IPS-NIHi7 (cell line): ENCODE results near the gene NXNL2.
A peak's percentile ranks its signal among the peaks of the same experiment; 100 is the strongest.

Experiments
- DNase-seq: peaks from one replicate; pipeline ENCODE4 v3.0.0; 2012; ENCODE audit warnings: mixed read lengths; ENCODE audit errors: extremely low spot score

The NXNL2 gene

DNA sequence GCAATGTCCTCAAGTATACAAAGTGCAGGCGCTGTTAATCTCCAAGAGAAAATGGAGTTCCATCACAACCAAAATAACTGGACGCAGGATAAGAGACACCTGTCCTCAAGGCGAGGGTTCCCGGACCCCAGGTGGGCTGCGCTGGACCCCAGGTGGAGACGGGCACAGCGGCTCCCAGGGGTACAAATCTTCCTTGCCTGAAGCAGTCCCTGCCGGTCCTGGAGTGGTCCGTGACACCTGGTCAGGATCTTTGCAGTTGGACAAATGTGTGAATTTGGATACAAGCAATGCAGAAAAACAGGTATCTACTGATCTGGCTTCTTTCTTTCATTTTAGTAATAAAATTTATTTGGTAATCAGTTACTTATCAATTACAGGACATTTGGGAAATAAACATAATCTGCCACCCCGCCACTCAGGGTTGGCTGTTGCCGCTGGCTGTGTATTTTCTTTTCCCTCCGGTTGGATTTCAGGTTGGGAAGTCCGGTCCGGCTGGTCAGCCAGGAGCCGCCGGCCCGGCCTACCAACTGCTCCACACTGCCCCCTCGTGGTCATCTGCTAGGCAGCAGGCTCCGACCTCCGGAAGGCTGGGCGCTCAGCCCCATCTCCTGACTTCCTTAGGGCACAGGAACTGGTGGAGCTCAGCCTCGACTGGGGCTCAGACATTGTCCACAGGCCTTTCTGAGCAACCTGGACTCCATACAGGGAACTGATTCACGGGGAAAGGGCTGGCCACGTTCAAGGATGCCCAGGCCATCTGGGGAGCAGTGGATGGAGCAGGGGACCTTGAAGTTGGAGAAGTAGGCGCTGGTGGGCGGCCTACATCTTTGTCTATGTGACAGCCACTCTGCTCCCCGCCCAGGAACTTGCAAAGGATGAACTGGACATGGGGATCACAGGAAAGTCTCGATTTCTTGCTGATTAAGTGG, 43.4 kb downstream of the NXNL2 start:
- peak; percentile 95 for DNase-seq

DNA sequence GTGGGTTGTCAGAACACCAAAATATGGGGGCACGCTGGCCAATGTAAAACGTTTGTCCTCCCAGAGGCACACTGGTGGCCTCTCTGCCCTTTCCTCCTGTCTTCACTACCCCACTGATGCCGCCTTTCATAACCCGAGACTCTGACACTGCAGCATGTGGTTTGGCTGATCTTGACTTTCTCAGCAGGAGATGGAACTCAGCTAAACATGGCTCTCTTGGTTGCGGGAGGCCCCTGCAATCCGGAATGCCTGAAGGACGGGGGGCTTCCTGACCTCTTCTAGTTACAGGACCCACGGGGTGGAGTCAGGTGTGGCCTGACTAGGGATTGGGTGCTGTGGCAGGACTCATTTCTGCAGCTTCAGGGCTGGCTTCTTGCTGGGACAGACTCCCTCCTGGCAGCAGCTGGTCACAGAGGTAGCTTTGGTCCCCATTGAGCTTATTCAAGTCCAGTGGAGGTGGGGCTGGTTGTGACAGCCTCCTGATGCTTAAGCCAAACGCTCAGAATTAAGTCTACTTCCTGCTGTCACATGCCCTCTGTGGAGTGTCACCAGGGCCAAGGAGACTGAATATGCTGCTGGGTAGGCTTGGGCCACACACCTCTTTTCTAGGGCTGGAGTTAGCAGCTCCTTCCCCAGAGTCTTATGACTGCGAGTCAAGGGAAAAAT, 44.2 kb downstream of the NXNL2 start:
- no peak for DNase-seq

DNA sequence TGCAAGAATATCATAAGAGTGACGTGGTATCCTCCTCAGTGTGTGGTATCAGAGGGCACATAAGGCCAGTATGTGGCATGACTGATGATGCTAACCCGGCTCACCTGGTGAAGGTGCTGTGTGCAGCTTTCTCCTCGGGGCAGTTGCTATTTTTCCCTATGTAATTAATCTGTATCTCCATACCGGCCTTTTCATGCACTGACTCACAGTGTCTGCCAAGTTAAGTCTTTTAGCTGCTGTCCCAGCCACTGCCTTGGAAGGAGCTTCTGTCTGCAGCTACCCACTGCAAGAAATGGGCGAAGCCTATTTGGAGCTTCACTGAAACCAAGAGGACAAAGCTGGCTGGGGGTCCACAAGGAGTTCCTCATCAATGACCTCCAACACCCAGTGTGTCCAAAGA, 46.0 kb downstream of the NXNL2 start:
- no peak for DNase-seq

DNA sequence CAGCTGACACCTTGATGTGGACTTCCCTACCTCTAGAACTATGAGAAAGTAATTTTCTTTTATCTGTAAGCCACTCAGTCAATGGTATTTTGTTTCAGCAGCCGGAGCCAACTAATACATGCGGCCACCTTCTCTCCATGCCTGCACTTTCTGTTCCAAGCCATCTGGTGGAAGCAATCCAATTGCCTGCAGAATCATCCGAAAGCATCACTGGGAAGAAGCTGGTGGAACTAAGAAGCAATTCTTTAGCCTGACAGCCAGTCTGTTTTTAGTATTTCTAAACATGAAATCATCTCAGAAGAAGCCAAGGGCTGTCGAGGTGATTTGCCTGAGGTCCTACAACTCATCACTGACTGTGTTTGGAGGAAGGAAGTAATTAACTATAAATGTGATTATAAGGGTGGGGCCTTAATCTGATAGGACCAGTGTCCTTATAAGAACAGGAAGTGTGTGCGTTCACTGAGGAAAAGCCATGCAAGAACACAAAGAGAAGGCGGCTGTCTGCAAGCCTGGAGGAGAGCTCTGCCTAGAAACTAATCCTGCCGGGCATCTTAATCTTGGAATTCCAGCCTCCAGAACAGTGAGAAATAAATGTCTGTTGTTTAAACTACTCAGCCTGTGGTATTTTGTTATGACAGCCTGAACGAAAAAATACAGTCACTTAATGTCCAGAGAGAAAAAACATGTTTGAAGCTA, 49.1 kb downstream of the NXNL2 start:
- DNase-seq: no peak

DNA sequence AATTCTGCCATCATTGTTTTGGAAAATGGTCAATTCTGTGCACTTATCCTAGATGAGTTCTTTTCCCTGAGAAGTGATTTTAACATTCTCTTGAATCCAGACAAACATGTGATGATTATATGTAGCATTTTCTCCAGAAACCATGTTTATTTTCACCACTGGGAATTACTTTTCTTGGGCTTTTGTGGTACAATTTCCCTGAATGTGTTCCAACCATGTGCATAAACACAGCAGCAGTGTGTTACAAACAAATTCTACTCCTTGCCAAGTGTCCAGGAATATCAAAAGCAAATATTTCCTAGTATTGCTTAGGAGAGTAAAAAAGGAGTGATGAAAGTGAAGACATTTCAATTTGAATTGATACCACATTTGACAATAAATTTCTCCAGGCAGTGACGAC, 50.4 kb downstream of the NXNL2 start:
- no peak for DNase-seq

DNA sequence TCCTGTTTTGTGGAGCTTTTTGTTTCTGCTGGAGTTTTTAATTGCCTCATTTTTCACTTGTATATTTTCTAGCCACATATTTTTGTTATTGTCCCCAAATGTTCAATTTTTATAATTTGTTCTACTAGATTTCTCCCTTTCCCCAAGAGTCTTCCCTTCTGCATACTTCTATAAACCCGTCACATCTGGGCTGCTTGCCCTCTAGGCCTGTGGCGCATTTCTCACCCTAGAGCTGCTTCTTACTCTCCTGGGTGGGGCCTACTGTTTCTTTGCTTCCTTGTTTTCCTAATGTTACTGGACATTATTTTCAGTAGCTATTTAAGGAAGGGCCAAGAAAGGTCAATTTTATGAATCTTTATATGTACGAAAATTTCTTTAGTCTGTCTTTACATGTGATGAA, 51.5 kb downstream of the NXNL2 start:
- no peak for DNase-seq

DNA sequence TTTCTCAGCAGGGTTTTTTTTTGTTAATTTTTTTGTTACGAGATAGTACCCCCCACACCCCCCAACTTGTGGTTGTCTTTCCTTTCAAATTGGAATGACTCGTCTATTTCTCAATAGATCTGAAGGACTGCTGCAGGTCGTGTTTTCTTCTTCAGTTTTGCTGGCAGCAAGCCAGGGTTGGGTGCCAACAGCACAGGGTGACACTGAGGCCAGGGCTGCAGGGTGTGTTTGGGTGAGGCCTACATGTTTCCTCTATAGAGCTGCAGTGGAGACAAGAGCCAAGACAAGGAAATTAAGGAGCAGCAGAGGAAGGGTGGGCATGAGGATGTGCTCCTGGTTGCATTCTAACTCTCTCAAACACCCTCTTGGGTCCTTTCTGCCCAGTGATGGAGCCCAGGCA, 52.2 kb downstream of the NXNL2 start:
- no peak for DNase-seq

DNA sequence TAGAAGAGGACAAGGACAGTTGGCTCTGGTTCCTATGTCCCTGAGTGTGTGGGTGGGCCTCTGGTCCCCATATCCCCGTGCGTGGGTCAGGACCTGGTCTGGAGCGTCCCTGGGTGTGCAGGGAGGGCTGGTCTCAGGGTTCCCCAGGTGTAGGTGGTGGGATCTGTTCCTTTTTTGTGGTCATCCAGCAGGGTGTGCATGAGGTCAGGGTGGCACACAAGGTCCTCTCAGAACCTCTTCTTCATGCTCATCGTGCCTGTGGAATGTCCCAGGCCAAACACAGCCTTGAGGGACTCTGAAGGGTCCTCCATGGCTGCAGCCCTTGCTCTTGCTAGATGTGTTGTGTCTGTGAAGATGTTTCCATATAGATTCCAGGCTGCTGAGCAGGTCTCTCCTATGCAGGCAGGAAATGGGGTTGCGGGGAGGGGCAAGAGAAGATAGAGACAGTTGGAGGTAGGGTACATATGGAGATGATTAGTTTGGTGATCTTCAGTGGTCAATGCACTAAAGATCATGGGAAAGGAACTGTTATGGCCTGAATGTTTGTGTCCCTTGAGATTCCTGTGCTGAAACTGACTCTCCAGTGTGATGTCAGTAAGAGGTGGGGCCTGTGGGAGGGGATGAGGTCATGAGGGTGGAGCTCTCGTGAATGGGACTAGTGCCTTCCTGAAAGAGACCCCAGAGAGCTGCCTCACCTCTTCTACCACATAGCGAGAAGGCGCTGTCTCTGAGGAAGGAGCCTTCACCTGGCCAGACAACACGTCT, 53.1 kb downstream of the NXNL2 start:
- peak; percentile 3 for DNase-seq

DNA sequence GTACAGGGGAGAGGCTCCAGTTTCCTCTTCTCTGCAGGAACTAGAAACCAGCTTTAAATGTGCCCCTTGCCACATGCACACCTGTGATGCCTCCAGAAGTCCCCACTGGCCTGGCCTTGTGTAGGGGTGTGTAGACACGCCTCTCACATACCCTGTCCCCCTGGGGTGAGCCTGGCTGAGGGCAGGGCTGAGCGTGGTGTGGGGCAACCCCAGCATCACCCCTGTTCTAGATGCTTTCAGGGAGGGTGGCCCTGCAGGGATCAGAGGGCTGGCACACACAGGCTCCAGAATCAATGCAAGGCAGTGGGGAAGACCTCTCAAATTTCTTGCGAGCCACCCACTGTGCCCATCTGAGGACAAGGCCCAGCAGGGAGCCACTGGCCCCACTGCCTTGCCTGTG, 54.7 kb downstream of the NXNL2 start:
- DNase-seq: peak; percentile 4

DNA sequence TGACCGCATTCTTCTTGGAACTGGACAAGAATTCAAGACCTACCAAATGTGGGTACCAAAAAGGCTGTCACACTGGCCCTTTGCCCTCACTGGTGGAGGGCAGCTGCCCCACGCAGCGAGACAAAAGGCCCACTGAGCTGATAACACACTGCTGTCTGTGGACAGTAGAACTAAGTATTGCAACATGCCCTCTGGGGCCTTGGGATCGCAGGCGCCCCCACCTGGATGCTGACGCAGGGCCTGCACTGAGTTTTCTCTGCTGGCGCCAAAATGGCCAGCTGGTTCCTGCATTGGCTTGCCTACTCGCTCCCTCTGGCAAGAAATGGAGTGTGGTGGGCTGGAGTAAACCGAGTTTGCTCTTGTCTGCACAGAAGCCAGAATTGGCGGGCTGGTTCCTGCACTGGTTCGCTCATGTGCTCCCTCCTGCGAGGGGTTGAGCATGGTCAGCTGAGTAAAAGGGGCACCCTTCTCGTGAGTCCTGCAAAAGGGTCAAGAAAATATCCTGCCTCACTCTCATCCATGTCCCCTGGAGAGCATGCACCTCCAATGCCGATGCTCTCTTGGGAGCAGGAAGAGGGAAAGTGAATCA, 55.7 kb downstream of the NXNL2 start:
- DNase-seq: peak; percentile 70

DNA sequence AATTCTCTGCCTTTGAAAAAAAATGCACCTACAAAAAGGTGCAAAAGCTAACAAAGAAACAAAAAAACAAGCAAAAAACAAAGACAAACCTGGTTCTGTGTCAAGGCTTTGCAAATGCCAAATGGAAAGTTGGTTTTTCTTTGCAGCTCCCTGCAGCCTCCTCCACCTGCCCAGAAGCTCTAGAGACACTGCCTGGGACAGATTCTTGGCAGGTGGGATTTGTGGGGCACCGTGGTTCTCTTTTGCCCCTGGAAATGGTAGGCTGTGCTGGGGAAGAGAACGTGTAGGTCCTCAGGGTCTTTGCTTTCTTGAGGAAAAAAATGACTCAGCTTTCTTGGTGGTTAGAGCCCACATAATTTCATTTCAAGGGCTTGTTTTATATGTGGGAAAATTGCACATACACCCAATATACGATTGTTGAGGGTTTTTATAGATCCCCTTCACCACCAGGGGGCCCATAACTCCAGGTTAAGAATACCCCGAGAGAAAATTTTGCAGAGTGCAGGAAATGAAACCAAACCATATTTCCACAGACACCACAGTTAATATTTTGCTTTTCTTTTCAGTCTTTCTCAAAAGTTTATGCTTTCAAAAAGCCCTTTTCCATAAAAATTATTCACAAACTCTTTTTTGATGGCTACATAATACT, 58.7 kb downstream of the NXNL2 start:
- DNase-seq: peak; percentile 42
